Glomerular visceral epithelial cell (primary cell): Measurements from ENCODE around the gene UNC5A.

Experiments
- DNase-seq: peaks from one replicate; pipeline ENCODE4 v3.0.0-alpha.2; 2016; ENCODE audit errors: extremely low spot score

The UNC5A gene

DNA sequence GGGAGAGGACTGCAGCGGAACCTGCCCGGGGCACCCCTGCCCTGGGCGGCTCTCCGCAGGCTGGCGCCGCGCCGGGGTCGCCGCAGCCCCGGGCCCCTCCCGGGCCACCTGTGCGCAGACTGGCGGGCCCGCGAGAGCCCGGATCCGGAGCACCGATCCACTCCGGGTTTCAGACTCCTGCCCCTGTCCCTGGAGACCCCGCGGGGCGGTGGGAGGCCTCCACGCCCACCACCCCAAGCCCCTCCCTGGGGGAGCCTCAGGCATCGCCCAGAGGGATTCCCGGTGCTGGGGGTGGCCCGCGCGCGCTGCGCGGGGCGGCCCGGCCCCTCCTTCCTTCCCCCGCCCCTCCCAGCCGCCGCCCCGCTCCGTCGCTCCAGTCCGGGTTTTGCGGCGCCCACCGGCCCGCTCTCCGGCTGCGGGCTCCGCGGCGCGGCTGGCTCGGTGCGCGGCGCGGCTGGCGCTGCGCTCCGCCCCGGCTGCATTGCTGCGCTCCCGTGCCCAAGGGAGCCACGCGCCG lies at the start of gene UNC5A:
Gene UNC5A, plus strand, starts transcription at position 479 of the 517 bp plus-strand sequence. CDS start 192 bp downstream, outside the sequence.
- DNase-seq, result peak; percentile 63

DNA sequence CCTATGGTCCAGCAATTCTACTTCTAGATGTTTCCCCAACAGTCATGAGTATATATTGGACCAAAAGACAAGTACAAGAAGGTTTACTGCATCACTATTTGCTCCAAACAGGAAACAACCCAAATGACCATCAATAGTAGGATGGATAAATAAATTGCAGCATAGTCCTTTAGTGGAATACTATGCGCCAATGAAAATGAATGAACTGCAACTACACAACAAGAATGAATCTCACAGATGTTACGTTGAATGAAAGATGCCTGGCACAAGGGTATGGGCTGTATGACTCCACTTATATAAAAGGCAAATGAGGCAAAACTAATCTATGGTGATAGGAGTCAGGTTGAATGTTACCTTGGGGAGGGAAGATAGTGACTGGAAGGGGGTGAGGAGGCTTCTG lies 48.6 kb upstream of the UNC5A start:
- no peak for DNase-seq

DNA sequence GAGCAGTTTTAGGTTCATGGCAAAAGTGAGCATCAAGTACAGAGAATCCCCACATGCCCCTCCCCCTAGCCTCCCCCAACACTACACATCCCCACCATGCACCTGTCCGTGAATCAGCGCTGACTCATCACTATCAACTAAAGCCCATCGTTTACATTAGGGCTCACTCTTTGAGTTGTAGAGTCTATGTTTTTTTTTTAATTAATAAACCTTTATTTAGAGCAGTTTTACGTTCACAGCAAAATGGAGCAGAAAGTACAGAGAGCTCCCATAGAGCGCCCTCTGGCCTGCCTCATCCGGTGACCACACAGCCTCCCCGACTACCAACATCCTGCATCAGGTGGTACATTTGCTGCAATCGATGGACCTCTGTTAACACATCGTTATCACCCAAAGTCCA lies 47.9 kb upstream of the UNC5A start:
- DNase-seq, result no peak

GRCh38 chr5:176765687-176766086 lies 44.7 kb upstream of the UNC5A start:
- DNase-seq, result no peak

- DNase-seq, result no peak
Measured at GRCh38 chr5:176768174-176768970, 42.0 kb upstream of the UNC5A start.

DNA sequence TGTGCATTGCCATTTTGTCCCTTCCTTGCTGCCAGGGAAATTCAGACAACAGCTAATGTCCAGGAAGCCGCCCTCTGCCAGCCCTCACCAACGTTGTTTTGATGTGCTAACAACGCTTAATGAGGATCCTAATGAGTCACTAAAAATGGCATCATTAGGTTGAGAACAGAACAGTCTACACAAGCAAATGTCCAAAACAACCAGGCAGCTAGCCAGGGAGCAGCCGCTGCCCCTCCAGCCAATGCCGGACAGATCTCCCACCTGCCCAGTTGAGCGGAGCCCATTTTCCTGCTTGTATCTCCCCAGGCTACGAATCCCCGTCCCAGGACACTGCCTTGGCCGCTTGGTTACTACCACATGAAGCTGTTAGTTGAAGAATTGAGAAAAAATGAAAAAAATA lies 40.4 kb upstream of the UNC5A start:
- no peak for DNase-seq

DNA sequence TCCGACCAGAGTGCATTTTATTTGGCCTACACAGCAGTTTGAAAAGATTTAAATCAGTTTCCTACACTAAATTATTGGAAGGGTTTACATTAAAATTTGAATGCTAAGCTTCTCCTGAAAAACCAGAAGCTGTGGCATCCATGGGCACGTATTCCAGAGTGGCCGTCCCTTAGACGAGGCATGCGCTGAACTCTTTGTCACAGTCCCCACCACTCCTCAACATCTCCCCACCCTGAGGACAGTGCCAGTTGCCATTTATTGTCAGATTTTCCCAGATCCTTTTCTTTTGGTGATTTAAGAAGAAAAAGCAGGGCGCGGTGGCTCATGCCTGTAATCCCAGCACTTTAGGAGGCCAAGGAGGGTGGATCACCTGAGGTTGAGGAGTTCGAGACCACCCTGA lies 39.9 kb upstream of the UNC5A start:
- DNase-seq, result no peak

DNA sequence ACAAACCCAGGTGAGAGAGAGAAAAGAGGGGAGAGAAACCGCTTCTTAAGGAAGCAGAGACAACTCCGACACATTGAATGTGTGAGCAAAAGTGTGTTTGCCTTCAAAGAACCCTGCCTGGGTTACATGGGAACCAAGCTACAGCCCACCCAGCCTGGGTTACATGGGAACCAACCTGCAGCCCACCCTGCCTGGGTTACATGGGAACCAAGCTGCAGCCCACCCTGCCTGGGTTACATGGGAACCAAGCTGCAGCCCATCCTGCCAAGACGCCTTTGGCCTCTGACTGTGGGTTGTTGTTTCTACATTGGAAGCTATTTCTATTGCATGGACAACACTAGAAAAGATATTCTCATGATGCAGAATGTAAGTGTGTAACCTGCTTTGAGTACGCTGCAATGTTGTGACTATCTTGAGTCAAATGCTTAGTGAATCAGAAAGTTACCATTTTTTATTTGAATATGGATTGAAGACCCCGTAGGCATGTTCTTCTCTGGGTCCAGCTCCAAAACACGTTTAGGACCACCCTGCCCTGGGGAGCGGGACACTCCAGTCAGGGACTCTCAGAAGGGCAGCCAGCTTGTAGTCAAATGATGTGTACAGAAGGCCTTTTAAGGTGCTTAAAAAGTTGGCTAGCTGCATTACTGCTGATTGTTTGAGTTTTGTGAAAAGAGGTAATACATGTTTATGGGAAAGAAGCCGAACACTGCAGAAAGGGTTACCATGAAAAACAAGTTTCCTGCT lies 39.1 kb upstream of the UNC5A start:
- no peak for DNase-seq

DNA sequence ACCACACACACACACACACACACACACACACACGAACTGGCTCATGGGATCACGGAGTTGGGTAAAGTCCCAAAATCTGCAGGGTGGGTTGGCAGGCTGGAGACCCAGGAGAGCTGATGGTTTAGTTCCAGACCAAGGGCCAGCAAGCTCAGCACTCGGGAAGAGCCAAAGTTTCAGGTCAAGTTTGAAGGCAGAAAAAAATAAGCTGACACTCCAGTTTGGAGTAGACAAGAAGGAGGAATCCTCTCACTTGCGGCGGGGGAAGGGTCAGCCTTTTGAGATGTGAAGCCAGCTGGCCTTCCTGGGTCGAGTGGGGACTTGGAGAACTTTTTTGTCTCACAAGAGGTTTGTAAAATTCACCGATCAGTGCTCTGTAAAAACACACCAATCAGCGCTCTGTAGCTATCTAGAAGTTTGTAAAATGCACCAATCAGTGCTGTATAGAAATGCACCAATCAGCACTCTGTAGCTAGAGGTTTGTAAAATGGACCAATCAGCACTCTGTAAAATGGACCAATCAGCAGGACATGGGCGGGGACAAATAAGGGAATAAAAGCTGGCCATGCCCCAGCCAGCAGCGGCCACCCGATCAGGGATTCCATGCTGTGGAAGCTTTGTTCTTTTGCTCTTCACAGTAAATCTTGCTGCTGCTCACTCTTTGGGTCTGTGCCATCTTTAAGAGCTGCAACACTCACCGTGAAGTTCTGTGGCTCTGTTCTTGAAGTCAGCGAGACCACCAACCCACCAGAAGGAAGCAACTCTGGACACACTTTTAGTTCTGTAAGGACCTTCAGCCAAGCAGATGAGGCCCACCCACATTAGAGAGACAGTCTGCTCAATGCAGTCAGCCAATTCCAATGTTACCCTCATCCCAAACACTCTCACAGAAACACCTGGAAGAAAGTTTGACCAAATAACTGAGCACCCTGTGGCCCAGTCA lies 37.8 kb upstream of the UNC5A start:
- DNase-seq, result no peak

GRCh38 chr5:176773408-176774035 lies 36.8 kb upstream of the UNC5A start:
- DNase-seq, result no peak

GRCh38 chr5:176774216-176775171 lies 35.9 kb upstream of the UNC5A start:
- no peak for DNase-seq

DNA sequence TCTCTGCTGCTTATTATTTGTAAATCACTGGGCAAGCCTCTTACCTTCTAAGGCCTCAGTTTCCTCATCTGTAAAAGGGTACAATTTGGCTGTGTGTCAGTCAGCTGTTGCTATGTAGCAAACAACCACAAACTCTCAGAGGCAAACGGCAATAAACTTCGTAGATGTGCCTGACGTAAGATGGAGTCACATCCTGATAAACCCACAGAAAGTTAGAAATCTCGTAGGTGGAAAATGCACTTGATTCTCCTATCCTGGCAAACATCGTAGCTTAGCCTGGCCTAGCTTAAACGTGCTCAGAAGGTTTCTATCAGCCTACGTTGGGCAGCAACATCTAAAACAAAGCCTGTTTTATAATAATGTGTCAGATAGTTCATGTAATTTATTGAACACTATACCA lies 35.0 kb upstream of the UNC5A start:
- no peak for DNase-seq

- DNase-seq, result no peak
Measured at GRCh38 chr5:176776141-176776865, 34.1 kb upstream of the UNC5A start.

- no peak for DNase-seq
Measured at GRCh38 chr5:176776916-176777315, 33.4 kb upstream of the UNC5A start.

GRCh38 chr5:176778921-176779465 lies 31.4 kb upstream of the UNC5A start:
- no peak for DNase-seq

DNA sequence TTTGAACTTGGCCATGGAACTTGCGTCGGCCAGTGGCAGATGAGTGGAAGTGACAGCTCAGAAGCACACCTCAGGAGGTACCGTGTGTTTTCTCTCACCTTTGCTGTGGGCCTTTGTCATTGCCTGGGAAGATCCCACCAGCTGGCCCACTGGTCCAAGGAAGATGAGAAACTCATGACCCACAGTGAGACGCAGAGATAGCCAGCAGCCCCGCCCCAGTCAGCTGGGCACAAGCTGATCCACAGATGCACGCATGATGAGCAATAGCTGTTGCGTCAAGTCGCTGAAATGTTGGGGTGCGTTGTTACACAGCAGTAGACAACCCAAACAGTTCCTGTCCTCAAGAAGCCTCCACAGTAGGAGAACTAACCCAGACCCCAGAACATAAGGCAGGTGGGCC lies 30.8 kb upstream of the UNC5A start:
- no peak for DNase-seq

GRCh38 chr5:176780176-176781053 lies 29.9 kb upstream of the UNC5A start:
- DNase-seq, result no peak

DNA sequence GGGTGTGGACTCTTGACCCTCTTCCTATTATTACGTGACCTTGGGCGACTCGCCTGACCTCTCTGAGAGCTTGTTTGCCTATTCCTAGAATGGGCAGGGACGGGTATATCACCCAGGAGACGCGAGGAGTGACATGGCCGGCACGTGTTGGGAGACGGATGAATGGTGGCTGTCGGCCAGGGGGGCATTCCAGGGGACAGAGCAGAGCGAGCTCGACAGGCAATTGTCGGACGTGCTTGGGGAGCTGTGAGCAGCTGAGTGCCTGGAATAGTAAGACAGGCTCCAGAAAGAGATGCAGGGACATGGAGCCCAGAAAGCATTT lies 29.3 kb upstream of the UNC5A start:
- no peak for DNase-seq
